HG02938 (cell line): Measurements from ENCODE around the gene GOLGA7B.

Experiments
- ATAC-seq: cut with Tn5 transposase; IDR thresholded peaks from one replicate; pipeline ENCODE4 v1.9.1; 2021; ENCODE audit warnings: mild to moderate bottlenecking, moderate library complexity; ENCODE audit not compliant: unreplicated experiment

Gene GOLGA7B

GRCh38 chr10:97849687-97850402, at the start of gene GOLGA7B:
GOLGA7B (plus strand) TSS chr10:97849843; CDS start chr10:97850304, 461 bp downstream.
- no peak for ATAC-seq

GRCh38 chr10:97800474-97800873, 49.2 kb upstream of the GOLGA7B start:
- no peak for ATAC-seq

GRCh38 chr10:97801422-97801821, 48.2 kb upstream of the GOLGA7B start:
- ATAC-seq, result no peak

GRCh38 chr10:97805096-97805884, 44.4 kb upstream of the GOLGA7B start:
- ATAC-seq, result no peak

DNA sequence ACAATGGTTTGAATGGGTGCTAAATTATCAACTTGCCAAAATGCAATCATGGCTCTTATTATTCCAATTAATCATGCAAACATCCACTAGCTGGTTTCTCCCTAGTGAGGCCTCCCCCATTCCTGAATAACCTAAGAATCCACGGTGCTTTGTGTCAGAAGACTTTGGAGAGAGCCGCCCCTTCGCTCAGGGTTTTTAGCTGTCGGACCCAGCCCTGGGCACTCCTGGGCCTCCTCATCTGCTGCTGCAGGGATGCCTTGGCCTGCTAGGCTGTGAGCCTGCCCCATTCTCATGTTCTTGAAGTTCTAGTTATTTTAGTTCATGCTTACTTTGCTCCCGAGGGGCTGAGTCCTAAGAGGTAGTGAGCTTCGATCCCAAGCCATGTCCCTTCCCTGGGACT, 43.7 kb upstream of the GOLGA7B start:
- no peak for ATAC-seq

DNA sequence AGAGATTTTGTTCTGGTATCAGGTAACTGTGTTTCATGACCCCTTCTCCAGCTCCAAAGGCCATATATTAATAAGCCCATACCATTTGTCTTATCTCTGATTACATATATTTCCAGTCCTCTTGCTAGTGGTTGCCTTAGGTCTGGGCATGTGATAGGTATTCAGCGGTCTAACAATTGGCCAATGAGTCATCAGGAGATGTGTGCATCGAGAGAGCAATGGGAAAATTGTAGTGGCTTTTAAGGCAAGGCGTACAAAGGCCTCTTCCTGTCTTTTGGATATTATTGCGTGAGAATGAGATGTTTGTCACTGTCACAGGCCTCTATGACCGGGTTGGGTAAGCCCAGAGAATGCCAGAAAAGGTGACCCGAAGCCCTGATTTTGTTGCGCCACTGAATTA, 39.2 kb upstream of the GOLGA7B start:
- no peak for ATAC-seq

- ATAC-seq, result no peak
Measured at GRCh38 chr10:97811958-97812357, 37.7 kb upstream of the GOLGA7B start.

DNA sequence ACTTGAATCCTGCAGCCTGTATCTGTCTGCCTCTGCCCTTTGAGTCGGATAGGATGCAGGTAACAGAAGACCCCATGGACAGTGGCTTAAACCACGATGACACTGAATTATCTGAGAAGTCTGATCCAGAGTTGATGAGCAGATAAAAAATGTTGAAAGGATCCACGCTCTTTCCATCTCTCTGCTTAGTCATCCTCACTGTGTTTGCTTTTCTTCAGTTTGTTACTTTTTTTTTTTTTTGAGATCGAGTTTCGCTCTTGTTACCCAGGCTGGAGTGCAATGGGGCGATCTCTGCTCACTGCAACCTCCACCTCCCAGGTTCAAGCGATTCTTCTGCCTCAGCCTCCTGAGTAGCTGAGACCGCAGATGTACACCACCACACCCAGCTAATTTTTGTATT, 36.9 kb upstream of the GOLGA7B start:
- ATAC-seq, result no peak

GRCh38 chr10:97813311-97813710, 36.3 kb upstream of the GOLGA7B start:
- ATAC-seq, result no peak

- no peak for ATAC-seq
Measured at GRCh38 chr10:97814996-97815395, 34.6 kb upstream of the GOLGA7B start.

GRCh38 chr10:97816609-97817008, 33.0 kb upstream of the GOLGA7B start:
- no peak for ATAC-seq

DNA sequence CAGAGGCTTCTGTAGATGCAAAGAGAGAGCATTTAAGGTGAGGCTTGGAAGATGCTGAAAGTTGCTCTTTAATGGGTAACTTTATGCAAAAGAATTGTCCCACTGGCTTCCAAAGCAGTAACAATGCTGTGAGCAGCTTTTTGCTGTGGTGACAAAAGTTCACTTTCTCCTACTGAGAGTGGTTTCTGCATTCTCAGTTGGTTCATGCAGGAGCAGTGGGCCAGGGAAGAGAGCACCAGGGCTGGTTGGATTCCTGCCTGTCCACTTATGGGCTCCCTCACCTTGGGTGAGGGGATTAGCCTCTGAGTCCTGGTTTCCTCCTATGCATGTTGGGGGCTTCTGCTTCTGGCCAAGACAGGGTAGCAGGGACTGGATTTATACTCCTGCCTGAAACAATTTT, 31.1 kb upstream of the GOLGA7B start:
- no peak for ATAC-seq

DNA sequence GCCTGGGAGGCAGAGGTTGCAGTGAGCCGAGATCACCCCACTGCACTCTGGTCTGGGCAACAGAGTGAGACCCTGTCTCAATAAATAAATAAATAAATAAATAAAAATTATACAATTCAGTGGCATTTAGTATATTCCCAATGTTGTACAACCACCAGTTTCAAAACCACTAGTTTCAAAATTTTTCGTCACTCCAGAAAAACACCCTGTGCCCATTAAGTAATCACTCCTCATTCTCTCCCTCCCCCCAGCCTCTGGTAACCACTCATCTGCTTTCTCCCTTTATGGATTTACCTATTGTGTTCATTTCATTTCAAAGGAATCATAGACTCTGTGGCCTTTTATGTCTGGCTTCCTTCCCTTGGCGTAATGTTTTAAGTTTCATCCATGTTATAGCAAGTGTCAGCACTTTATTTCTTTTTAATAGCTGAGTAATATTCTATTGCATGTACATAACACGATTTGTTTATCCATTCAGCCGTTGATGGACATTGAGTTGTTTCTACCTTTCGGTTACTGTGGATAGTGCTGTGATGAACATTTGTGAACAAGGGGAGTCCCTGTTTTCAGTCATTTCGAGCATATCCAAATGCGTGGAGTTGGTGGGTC, 29.4 kb upstream of the GOLGA7B start:
- ATAC-seq, result no peak

- ATAC-seq, result no peak
Measured at GRCh38 chr10:97821308-97822038, 28.2 kb upstream of the GOLGA7B start.

DNA sequence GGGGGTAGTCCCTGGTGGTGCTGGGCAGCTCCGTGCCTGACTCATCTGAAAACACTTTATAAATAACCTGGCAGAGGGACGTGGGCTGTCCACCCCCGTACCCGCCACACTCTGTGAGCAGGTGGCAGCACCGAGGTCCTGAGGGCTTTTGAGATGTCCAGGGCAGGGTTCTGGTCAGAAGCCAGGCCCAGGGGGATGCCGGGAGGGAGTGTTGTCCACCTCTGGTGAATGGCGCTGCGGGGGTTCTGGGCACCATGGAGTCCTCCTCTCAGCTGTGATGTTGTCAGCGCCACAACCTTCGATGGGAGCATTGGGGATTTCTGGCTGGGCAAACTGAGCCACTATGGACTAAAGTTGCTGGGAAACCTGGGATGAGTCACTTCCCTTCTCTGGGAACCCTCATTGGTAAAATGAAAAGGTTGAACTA, 27.4 kb upstream of the GOLGA7B start:
- no peak for ATAC-seq

GRCh38 chr10:97823734-97824133, 25.9 kb upstream of the GOLGA7B start:
- no peak for ATAC-seq

- no peak for ATAC-seq
Measured at GRCh38 chr10:97825020-97825760, 24.5 kb upstream of the GOLGA7B start.

- no peak for ATAC-seq
Measured at GRCh38 chr10:97826892-97827291, 22.8 kb upstream of the GOLGA7B start.

DNA sequence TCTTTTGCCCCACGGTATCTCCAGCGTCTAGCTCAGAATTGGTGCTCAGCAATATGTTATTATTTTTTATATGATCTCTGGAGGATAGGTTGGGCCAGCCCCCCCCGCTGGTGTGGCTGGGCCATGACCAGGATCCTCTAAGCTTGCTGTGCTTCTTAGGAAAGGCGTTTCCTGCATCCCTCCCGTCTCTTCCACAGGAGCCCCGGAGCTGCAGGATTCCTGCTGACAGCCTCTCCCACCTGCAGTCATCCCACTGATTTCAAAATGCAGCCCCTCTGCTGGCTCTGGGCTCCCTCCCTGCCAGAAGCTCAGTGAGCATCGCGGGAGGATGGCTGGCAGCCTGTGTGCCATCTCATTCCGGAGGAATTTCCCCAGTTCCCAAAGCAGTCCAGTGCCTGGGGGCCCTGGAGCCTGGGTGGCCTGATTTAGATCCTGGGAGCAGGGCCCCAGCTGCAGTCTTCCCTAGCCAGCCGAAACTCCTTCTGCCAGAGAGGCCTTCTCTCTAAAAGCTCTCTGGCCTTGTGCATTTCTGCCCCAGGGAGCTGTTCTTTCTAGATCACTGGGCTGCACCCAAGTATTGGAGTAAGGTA, 21.8 kb upstream of the GOLGA7B start:
- no peak for ATAC-seq

DNA sequence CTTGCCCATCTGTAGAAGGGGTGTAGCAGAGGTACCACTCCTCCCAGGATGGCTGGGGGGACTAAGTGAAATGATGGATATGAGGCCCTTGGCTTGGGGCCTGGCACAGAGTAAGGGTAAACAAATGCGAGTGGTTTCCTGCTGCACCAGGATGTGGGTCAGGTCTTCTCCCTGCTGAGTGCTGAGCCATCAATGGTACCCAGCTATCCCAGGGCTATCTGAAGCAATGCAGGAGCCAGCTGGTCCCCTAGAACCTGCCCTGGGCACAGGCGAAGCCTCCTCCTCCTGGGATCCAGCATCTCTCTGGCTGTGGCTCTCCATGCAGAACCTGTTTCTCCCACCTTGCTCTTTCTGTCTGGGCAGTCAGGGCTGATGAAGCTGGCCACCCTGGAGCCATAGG, 20.9 kb upstream of the GOLGA7B start:
- no peak for ATAC-seq
